Neuron (in vitro differentiated cells): ENCODE data around the gene SH3BP4.
"Not testable (repeated sequence)": the region's sequence is repeated elsewhere in the genome, so short reads cannot be mapped to it uniquely, and the experiment has no call there.

Source experiments
- H2AFZ ChIP-seq: one replicate; pipeline ENCODE4 v1.6.1; 2013; ENCODE audit warnings: low read depth, mild to moderate bottlenecking, inconsistent platforms, low read length, moderate library complexity
- H3K27me3 ChIP-seq: one replicate; pipeline ENCODE4 v1.6.1; 2013; ENCODE audit warnings: low read length; ENCODE audit not compliant: insufficient read depth
- H3K36me3 ChIP-seq: one replicate; pipeline ENCODE4 v1.6.1; 2013; ENCODE audit warnings: low read length; ENCODE audit not compliant: insufficient read depth
- H3K4me1 ChIP-seq: one replicate; pipeline ENCODE4 v1.6.1; 2013; ENCODE audit warnings: low read length; ENCODE audit not compliant: insufficient read depth
- H3K4me3 ChIP-seq: 2 replicates; pipeline ENCODE4 v1.5.1; 2013; ENCODE audit warnings: mild to moderate bottlenecking, low read length, moderate library complexity
- H3K9me3 ChIP-seq: one replicate; pipeline ENCODE4 v1.6.1; 2013; ENCODE audit warnings: low read length

The SH3BP4 gene

GRCh38 chr2:235054919-235055318 lies 103.1 kb downstream of the SH3BP4 start:
- Histone ChIP-seq H3K9me3 (peaks cover 6% of the 10 kb centered on the region), H3K36me3 (peaks cover 58% of the 10 kb centered on the region), H3K4me1 (peaks cover 3% of the 10 kb centered on the region), H3K27me3 (no peaks in the 10 kb centered on the region), H3K4me3 (no peak overlapping the region), H2AFZ (no peak overlapping the region)

- H3K4me1 ChIP-seq = no peaks in the 10 kb centered on the region
- peaks cover 6% of the 10 kb centered on the region for H3K9me3 ChIP-seq
- no peak overlapping the region for H2AFZ ChIP-seq
- no peaks in the 10 kb centered on the region for H3K27me3 ChIP-seq
- no peak overlapping the region for H3K4me3 ChIP-seq
- peaks cover 55% of the 10 kb centered on the region for H3K36me3 ChIP-seq
These were observed 104.2 kb downstream of the SH3BP4 start for GRCh38 chr2:235055891-235056516.

- Histone ChIP-seq H3K4me3 (no peak overlapping the region), H3K4me1 (no peaks in the 10 kb centered on the region), H3K36me3 (peaks cover 49% of the 10 kb centered on the region), H3K27me3 (no peaks in the 10 kb centered on the region), H2AFZ (no peak overlapping the region), H3K9me3 (peaks cover 2% of the 10 kb centered on the region)
These were observed 105.0 kb downstream of the SH3BP4 start for GRCh38 chr2:235056768-235057167.

GRCh38 chr2:235057616-235058015 lies 105.8 kb downstream of the SH3BP4 start:
- H3K36me3 ChIP-seq = peaks cover 40% of the 10 kb centered on the region
- not testable (repeated sequence) for H3K4me1 ChIP-seq, H2AFZ ChIP-seq, H3K4me3 ChIP-seq, H3K27me3 ChIP-seq, H3K9me3 ChIP-seq

GRCh38 chr2:235059161-235059560 lies 107.3 kb downstream of the SH3BP4 start:
- H3K27me3 ChIP-seq = no peaks in the 10 kb centered on the region
- no peak overlapping the region for H2AFZ ChIP-seq
- peaks cover 26% of the 10 kb centered on the region for H3K36me3 ChIP-seq
- H3K4me1 ChIP-seq = peaks cover 10% of the 10 kb centered on the region
- no peak overlapping the region for H3K4me3 ChIP-seq
- H3K9me3 ChIP-seq = peaks cover 2% of the 10 kb centered on the region

GRCh38 chr2:235061656-235062055 lies 109.8 kb downstream of the SH3BP4 start:
- H2AFZ ChIP-seq = no peak overlapping the region
- H3K27me3 ChIP-seq = no peaks in the 10 kb centered on the region
- H3K36me3 ChIP-seq = peaks cover 4% of the 10 kb centered on the region
- no peak overlapping the region for H3K4me3 ChIP-seq
- no peaks in the 10 kb centered on the region for H3K9me3 ChIP-seq
- H3K4me1 ChIP-seq = peaks cover 30% of the 10 kb centered on the region

- H3K9me3 ChIP-seq = no peaks in the 10 kb centered on the region
- no peaks in the 10 kb centered on the region for H3K27me3 ChIP-seq
- no peak overlapping the region for H2AFZ ChIP-seq
- peaks cover 41% of the 10 kb centered on the region for H3K4me1 ChIP-seq
- no peaks in the 10 kb centered on the region for H3K36me3 ChIP-seq
- H3K4me3 ChIP-seq = no peak overlapping the region
These were observed 111.7 kb downstream of the SH3BP4 start for GRCh38 chr2:235063471-235063961.

- Histone ChIP-seq H3K4me3 (no peak overlapping the region), H3K36me3 (no peaks in the 10 kb centered on the region), H3K27me3 (no peaks in the 10 kb centered on the region), H3K9me3 (no peaks in the 10 kb centered on the region), H2AFZ (no peak overlapping the region), H3K4me1 (peaks cover 45% of the 10 kb centered on the region)
These were observed 113.2 kb downstream of the SH3BP4 start for GRCh38 chr2:235064976-235065375.

GRCh38 chr2:235066490-235066889 lies 114.7 kb downstream of the SH3BP4 start:
- Histone ChIP-seq H3K4me1 (peaks cover 51% of the 10 kb centered on the region), H3K4me3 (peak overlapping the region; percentile 27), H3K9me3 (no peaks in the 10 kb centered on the region)

GRCh38 chr2:235066895-235067294 lies 115.1 kb downstream of the SH3BP4 start:
- Histone ChIP-seq H3K4me3 (peak overlapping the region; percentile 27), H3K27me3 (no peaks in the 10 kb centered on the region), H3K4me1 (peaks cover 51% of the 10 kb centered on the region), H2AFZ (no peak overlapping the region), H3K36me3 (no peaks in the 10 kb centered on the region), H3K9me3 (no peaks in the 10 kb centered on the region)

More at GRCh38 chr2:235066490-235066889, 114.7 kb downstream of the SH3BP4 start:
- Histone ChIP-seq H3K36me3 (no peaks in the 10 kb centered on the region), H2AFZ (no peak overlapping the region), H3K27me3 (no peaks in the 10 kb centered on the region)

GRCh38 chr2:235068701-235069100 lies 116.9 kb downstream of the SH3BP4 start:
- H3K4me1 ChIP-seq = peaks cover 54% of the 10 kb centered on the region
- H3K4me3 ChIP-seq = no peak overlapping the region
- H3K9me3 ChIP-seq = no peaks in the 10 kb centered on the region
- H3K27me3 ChIP-seq = no peaks in the 10 kb centered on the region
- H2AFZ ChIP-seq = no peak overlapping the region
- H3K36me3 ChIP-seq = no peaks in the 10 kb centered on the region

- Histone ChIP-seq H3K4me1 (peaks cover 49% of the 10 kb centered on the region), H3K9me3 (no peaks in the 10 kb centered on the region), H2AFZ (no peak overlapping the region), H3K27me3 (no peaks in the 10 kb centered on the region), H3K36me3 (no peaks in the 10 kb centered on the region), H3K4me3 (no peak overlapping the region)
These were observed 118.4 kb downstream of the SH3BP4 start for GRCh38 chr2:235070063-235070706.

GRCh38 chr2:235073868-235074413 lies 122.1 kb downstream of the SH3BP4 start:
- Histone ChIP-seq H2AFZ (no peak overlapping the region), H3K27me3 (no peaks in the 10 kb centered on the region), H3K9me3 (no peaks in the 10 kb centered on the region), H3K4me3 (no peak overlapping the region), H3K36me3 (no peaks in the 10 kb centered on the region), H3K4me1 (peaks cover 24% of the 10 kb centered on the region)
